ENCODE results near the gene PSG11.
"Not testable (repeated sequence)": the region's sequence is repeated elsewhere in the genome, so short reads cannot be mapped to it uniquely, and the experiment has no call there.

PSG11 gene

GRCh38 chr19:43026369-43026768 is at the start of gene PSG11:
Gene PSG11, minus strand, starts transcription at chr19:43026469. Its CDS starts 97 bp downstream, at chr19:43026372.
- not testable (repeated sequence) for DNase-seq

GRCh38 chr19:43062418-43062817 is 36.1 kb upstream of the PSG11 start:
- not testable (repeated sequence) for DNase-seq

GRCh38 chr19:43061326-43061725 is 35.1 kb upstream of the PSG11 start:
- not testable (repeated sequence) for DNase-seq

GRCh38 chr19:43060254-43060653 is 34.0 kb upstream of the PSG11 start:
- DNase-seq: not testable (repeated sequence)

GRCh38 chr19:43059482-43059881 is 33.2 kb upstream of the PSG11 start:
- not testable (repeated sequence) for DNase-seq

GRCh38 chr19:43058440-43058839 is 32.2 kb upstream of the PSG11 start:
- DNase-seq: not testable (repeated sequence)

GRCh38 chr19:43047966-43048365 is 21.7 kb upstream of the PSG11 start:
- not testable (repeated sequence) for DNase-seq

GRCh38 chr19:43046578-43046977 is 20.3 kb upstream of the PSG11 start:
- DNase-seq: not testable (repeated sequence)

GRCh38 chr19:43043492-43044180 is 17.4 kb upstream of the PSG11 start:
- DNase-seq: not testable (repeated sequence)

- not testable (repeated sequence) for DNase-seq
Observed at GRCh38 chr19:43031645-43032044, 5.4 kb upstream of the PSG11 start.

GRCh38 chr19:43028866-43029265 is 2.6 kb upstream of the PSG11 start:
- DNase-seq: no peak

- not testable (repeated sequence) for DNase-seq
Observed at GRCh38 chr19:43027985-43028384, 1.7 kb upstream of the PSG11 start.

- DNase-seq: not testable (repeated sequence)
Observed at GRCh38 chr19:43027061-43027460, 792 bp upstream of the PSG11 start.

- not testable (repeated sequence) for DNase-seq
Observed at GRCh38 chr19:43022098-43022497, 4.2 kb downstream of the PSG11 start.

- DNase-seq: not testable (repeated sequence)
Observed at GRCh38 chr19:43021629-43022028, 4.6 kb downstream of the PSG11 start.

GRCh38 chr19:43019588-43019987 is 6.7 kb downstream of the PSG11 start:
- not testable (repeated sequence) for DNase-seq

- not testable (repeated sequence) for DNase-seq
Observed at GRCh38 chr19:43005841-43006240, 20.4 kb downstream of the PSG11 start.

- DNase-seq: not testable (repeated sequence)
Observed at GRCh38 chr19:43004846-43005245, 21.4 kb downstream of the PSG11 start.

- not testable (repeated sequence) for DNase-seq
Observed at GRCh38 chr19:43003634-43004033, 22.6 kb downstream of the PSG11 start.

GRCh38 chr19:43002948-43003347 is 23.3 kb downstream of the PSG11 start:
- not testable (repeated sequence) for DNase-seq

- DNase-seq: not testable (repeated sequence)
Observed at GRCh38 chr19:42996161-42996560, 30.1 kb downstream of the PSG11 start.

- not testable (repeated sequence) for DNase-seq
Observed at GRCh38 chr19:42992029-42992604, 34.2 kb downstream of the PSG11 start.

GRCh38 chr19:42989851-42990250 is 36.4 kb downstream of the PSG11 start:
- DNase-seq: no peak

- not testable (repeated sequence) for DNase-seq
Observed at GRCh38 chr19:42989186-42989585, 37.1 kb downstream of the PSG11 start.

All from inflammatory macrophage treated with lipopolysaccharide for 4 hours (primary cell).